OCI-LY1 (cell line): ENCODE measurements around the gene ZCCHC14.

ENCODE experiments used
- CTCF ChIP-seq: fragments of 200-600 bp; sonication (generic), shearing (Covaris generic); IDR thresholded peaks from 2 replicates; pipeline ENCODE4 v1.5.1; 2017; ENCODE audit warnings: mild to moderate bottlenecking, antibody characterized with exemption, low read length, moderate library complexity, mixed read lengths
- EZH2 ChIP-seq: fragments of 200-600 bp; sonication (generic), shearing (Covaris generic); IDR thresholded peaks from 2 replicates; pipeline ENCODE4 v1.8.0; 2017; ENCODE audit warnings: borderline replicate concordance, mixed run types, mild to moderate bottlenecking, antibody characterized with exemption, low read length, moderate library complexity, mixed read lengths

GRCh38 chr16:87464691-87465300 is 28.0 kb downstream of the ZCCHC14 start:
- no peak for TF ChIP-seq CTCF
- TF ChIP-seq EZH2, result no peak
